ENCODE measurements around the gene SAMD9L. TPM values are rescaled to one million over a fixed set of nuclear protein-coding genes. Genes with fewer than 3 reads are reported as not detected.

The SAMD9L gene
- total and polyA plus RNA-seq, 2 donors from 2014 or later = 4.5 to 14.9 TPM

DNA sequence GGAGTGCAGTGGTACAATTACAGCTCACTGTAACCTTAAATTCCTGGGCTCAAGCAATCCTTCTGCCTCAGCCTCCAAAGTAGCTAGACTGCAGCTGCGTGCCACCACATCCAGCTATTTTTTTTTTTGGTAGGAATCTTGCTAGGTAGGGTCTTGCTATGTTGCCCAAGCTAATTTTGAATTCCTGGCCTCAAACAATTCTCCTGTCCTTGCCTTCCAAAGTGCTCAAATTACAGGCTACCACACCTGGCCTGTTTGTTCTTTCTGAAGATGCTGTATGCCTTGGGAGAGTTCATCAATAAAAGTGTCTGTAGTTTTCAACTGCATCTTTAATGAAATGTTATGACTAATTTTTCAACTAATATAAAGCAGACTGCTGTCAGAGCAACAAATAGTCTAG lies 30.9 kb downstream of the SAMD9L start:
- H3K27ac ChIP-seq (ENCODE audit: low read depth in 2 of 2, low read length in 2 of 2) = no peak overlapping the region
- no peaks in the 10 kb centered on the region for H3K27me3 ChIP-seq (ENCODE audit: control insufficient read depth, insufficient read depth, low read length)
- intact Hi-C loops (cut with DNase I) = no loop called here
- FAIRE-seq (no peak), DNase-seq (no peak)
- TF ChIP-seq, protein P1, sequence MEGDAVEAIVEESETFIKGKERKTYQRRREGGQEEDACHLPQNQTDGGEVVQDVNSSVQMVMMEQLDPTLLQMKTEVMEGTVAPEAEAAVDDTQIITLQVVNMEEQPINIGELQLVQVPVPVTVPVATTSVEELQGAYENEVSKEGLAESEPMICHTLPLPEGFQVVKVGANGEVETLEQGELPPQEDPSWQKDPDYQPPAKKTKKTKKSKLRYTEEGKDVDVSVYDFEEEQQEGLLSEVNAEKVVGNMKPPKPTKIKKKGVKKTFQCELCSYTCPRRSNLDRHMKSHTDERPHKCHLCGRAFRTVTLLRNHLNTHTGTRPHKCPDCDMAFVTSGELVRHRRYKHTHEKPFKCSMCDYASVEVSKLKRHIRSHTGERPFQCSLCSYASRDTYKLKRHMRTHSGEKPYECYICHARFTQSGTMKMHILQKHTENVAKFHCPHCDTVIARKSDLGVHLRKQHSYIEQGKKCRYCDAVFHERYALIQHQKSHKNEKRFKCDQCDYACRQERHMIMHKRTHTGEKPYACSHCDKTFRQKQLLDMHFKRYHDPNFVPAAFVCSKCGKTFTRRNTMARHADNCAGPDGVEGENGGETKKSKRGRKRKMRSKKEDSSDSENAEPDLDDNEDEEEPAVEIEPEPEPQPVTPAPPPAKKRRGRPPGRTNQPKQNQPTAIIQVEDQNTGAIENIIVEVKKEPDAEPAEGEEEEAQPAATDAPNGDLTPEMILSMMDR (IDR thresholded peaks at IDR 0.05; ENCODE audit: borderline replicate concordance, extremely low read depth, insufficient read depth) = no peak
- peak overlapping the region; percentile 61 to 85 (median 79) for H3K4me3 ChIP-seq (ENCODE audit: low read length in 3 of 3)
- H3K9ac ChIP-seq (ENCODE audit: low read length in 3 of 3) = peak overlapping the region in 2 of 3 donors; percentile 27 to 59
- no peaks in the 10 kb centered on the region for H3K36me3 ChIP-seq (ENCODE audit: control insufficient read depth in 2 of 3, insufficient read depth in 3 of 3, low read length in 3 of 3)
- no peaks in the 10 kb centered on the region for H3K9me3 ChIP-seq (ENCODE audit: control insufficient read depth in 2 of 3, insufficient read depth in 1 of 3, low read length in 3 of 3)
- peaks cover 0 to 4% (median 0%) of the 10 kb centered on the region in 3 donors for H3K4me1 ChIP-seq (ENCODE audit: control insufficient read depth in 2 of 3, insufficient read depth in 2 of 3, low read depth in 1 of 3, low read length in 3 of 3)

GRCh38 chr7:93115796-93116195 lies 32.4 kb downstream of the SAMD9L start:
- Histone ChIP-seq H3K27ac (ENCODE audit: low read depth in 2 of 2, low read length in 2 of 2) (no peak overlapping the region), H3K9ac (ENCODE audit: low read length in 3 of 3) (no peak overlapping the region), H3K4me3 (ENCODE audit: low read length in 3 of 3) (no peak overlapping the region), H3K36me3 (ENCODE audit: control insufficient read depth in 2 of 3, insufficient read depth in 3 of 3, low read length in 3 of 3) (no peaks in the 10 kb centered on the region), H3K4me1 (ENCODE audit: control insufficient read depth in 2 of 3, insufficient read depth in 2 of 3, low read depth in 1 of 3, low read length in 3 of 3) (peaks cover 0 to 4% (median 0%) of the 10 kb centered on the region in 3 donors), H3K9me3 (ENCODE audit: control insufficient read depth in 2 of 3, insufficient read depth in 1 of 3, low read length in 3 of 3) (no peaks in the 10 kb centered on the region), H3K27me3 (ENCODE audit: control insufficient read depth, insufficient read depth, low read length) (no peaks in the 10 kb centered on the region)
- intact Hi-C loops (cut with DNase I) = no loop called here
- no peak for FAIRE-seq
- no peak for DNase-seq
- TF ChIP-seq, protein P1 (IDR thresholded peaks at IDR 0.05; ENCODE audit: borderline replicate concordance, extremely low read depth, insufficient read depth) = no peak

GRCh38 chr7:93108003-93108402 lies 40.2 kb downstream of the SAMD9L start:
- DNase-seq = peak in 1 of 5 donors; percentile 22
- Histone ChIP-seq H3K36me3 (ENCODE audit: control insufficient read depth in 2 of 3, insufficient read depth in 3 of 3, low read length in 3 of 3) (peaks cover 0 to 12% (median 8%) of the 10 kb centered on the region in 3 donors), H3K4me1 (ENCODE audit: control insufficient read depth in 2 of 3, insufficient read depth in 2 of 3, low read depth in 1 of 3, low read length in 3 of 3) (no peaks in the 10 kb centered on the region), H3K27ac (ENCODE audit: low read depth in 2 of 2, low read length in 2 of 2) (no peak overlapping the region), H3K9me3 (ENCODE audit: control insufficient read depth in 2 of 3, insufficient read depth in 1 of 3, low read length in 3 of 3) (peaks cover 2 to 33% (median 12%) of the 10 kb centered on the region in 3 donors), H3K9ac (ENCODE audit: low read length in 3 of 3) (no peak overlapping the region), H3K4me3 (ENCODE audit: low read length in 3 of 3) (no peak overlapping the region), H3K27me3 (ENCODE audit: control insufficient read depth, insufficient read depth, low read length) (no peaks in the 10 kb centered on the region)
- no peak for FAIRE-seq
- TF ChIP-seq, protein P1 (IDR thresholded peaks at IDR 0.05; ENCODE audit: borderline replicate concordance, extremely low read depth, insufficient read depth) = no peak
- intact Hi-C loops (cut with DNase I) = no loop called here

DNA sequence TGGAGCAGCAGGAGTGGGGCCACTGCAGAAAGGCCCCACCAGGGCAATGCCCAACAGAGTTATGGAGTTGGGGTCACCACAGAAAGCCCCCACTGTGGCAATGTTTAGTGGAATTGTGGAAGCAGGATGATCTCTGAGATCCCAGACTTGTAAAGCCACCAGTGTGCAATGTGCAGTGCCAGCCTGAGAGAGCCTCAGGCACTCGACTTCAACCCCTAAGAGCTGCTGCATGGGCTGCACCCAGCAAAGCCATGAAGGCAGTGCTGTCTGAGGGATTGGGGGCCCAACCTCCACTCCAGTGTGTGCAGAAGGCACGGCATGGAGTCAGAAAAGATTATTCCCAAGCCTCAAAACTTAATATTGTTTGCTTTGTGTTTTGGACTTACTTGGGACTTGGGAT lies 50.8 kb downstream of the SAMD9L start:
- Histone ChIP-seq H3K9me3 (ENCODE audit: control insufficient read depth in 2 of 3, insufficient read depth in 1 of 3, low read length in 3 of 3) (peaks cover 0 to 12% (median 2%) of the 10 kb centered on the region in 3 donors), H3K27me3 (ENCODE audit: control insufficient read depth, insufficient read depth, low read length) (no peaks in the 10 kb centered on the region), H3K4me1 (ENCODE audit: control insufficient read depth in 2 of 3, insufficient read depth in 2 of 3, low read depth in 1 of 3, low read length in 3 of 3) (no peaks in the 10 kb centered on the region), H3K36me3 (ENCODE audit: control insufficient read depth in 2 of 3, insufficient read depth in 3 of 3, low read length in 3 of 3) (no peaks in the 10 kb centered on the region), H3K4me3 (ENCODE audit: low read length in 3 of 3) (no peak overlapping the region), H3K27ac (ENCODE audit: low read depth in 2 of 2, low read length in 2 of 2) (no peak overlapping the region), H3K9ac (ENCODE audit: low read length in 3 of 3) (no peak overlapping the region)
- TF ChIP-seq, protein P1 (IDR thresholded peaks at IDR 0.05; ENCODE audit: borderline replicate concordance, extremely low read depth, insufficient read depth) = no peak
- intact Hi-C loops (cut with DNase I) = no loop called here
- DNase-seq (no peak), FAIRE-seq (no peak)

Measured in kidney (tissue), 14 donors.